Ovary (tissue), 9 donors: Measurements from ENCODE around the gene AQP9. TPM values are rescaled to one million over a fixed set of nuclear protein-coding genes. Genes with fewer than 3 reads are reported as not detected.
"Not testable (repeated sequence)": the region's sequence is repeated elsewhere in the genome, so short reads cannot be mapped to it uniquely, and the experiment has no call there.

ENCODE experiments used
- DNase-seq, 5 donors: peaks; one replicate each; pipeline ENCODE4 v3.0.0-alpha.2; 2019 to 2020
- H3K27ac ChIP-seq, 2 donors: fragments of 200-600 bp; one replicate each; pipeline versions ENCODE4 v1.5.1 to v1.8.0; 2019 to 2022
- H3K27me3 ChIP-seq: fragments of 200-600 bp; one replicate; pipeline ENCODE4 v1.8.0; 2022
- H3K36me3 ChIP-seq: fragments of 200-600 bp; sonication (generic); one replicate; pipeline ENCODE4 v1.5.1; 2019
- H3K4me1 ChIP-seq: one replicate; pipeline ENCODE4 v1.8.1; 2013; ENCODE audit warnings: mild to moderate bottlenecking, moderate library complexity; ENCODE audit not compliant: insufficient read depth
- H3K4me3 ChIP-seq: fragments of 200-600 bp; sonication (generic); one replicate; pipeline ENCODE4 v1.5.1; 2017
- H3K9me3 ChIP-seq, 2 donors: fragments of 200-600 bp in 1 of 2; sonication (generic) in 1 of 2; one replicate each; pipeline versions ENCODE4 v1.5.1 to v1.8.1; 2013 to 2019; ENCODE audit warnings: mild to moderate bottlenecking in 1 of 2, moderate library complexity in 1 of 2
- CTCF ChIP-seq, 3 donors: fragments of 450-650 bp in 2 of 3; fragments of 200-600 bp in 1 of 3; IDR thresholded peaks; one replicate each; pipeline versions ENCODE4 v1.5.1 to v1.8.0; 2016 to 2022; ENCODE audit warnings: antibody characterized with exemption in 3 of 3, mild to moderate bottlenecking in 1 of 3
- EP300 ChIP-seq: sonication (generic); formaldehyde crosslinking; IDR thresholded peaks from one replicate; pipeline ENCODE4 v1.6.1; 2017; ENCODE audit warnings: antibody characterized with exemption
- POLR2A ChIP-seq: fragments of 450-650 bp; IDR thresholded peaks from one replicate; pipeline ENCODE4 v1.6.1; 2017; ENCODE audit warnings: antibody characterized with exemption, mild to moderate bottlenecking, moderate library complexity
- WGBS, 3 donors: extraction: QIAGEN DNeasy Blood & Tissue Kit in 1 of 3; methylation state at CpG; one replicate each; pipeline versions ENCODE4 v1.1.5 to v1.1.7; 2013 to 2017; 5-methylcytosine and 5-hydroxymethylcytosine counted together
- intact Hi-C, 4 donors: fragments of 100-400 bp; cut with DNase I; formaldehyde crosslinking; loops; one replicate each; pipeline versions ENCODE4 v1.11.0 to v1.15.1; 2022 to 2023
- polyA plus RNA-seq, 2 donors: library from polyadenylated mRNA; stranded (reverse); fragments of 200-250 nt in 1 of 2; fragments of 350-450 nt in 1 of 2; fragmentation: Illumina TruSeq in 1 of 2; extraction: RNeasy Lipid Tissue Mini Kit (QIAGEN cat#74804) in 1 of 2; gene quantifications; one replicate each; pipeline ENCODE4 v1.2.3, GENCODE V29; 2013 to 2014
- total RNA-seq, 7 donors: library from RNA; depleted of rRNA in 2 of 7; stranded (reverse); fragments of >200 nt in 2 of 7; fragmentation: NEBNext Ultra II Directional in 3 of 7; extraction: Animal tissue kit (Norgen Biotek cat#: 25700) in 3 of 7; gene quantifications; one replicate each; pipeline versions ENCODE4 v1.1.0 to v1.2.4, GENCODE V29; 2016 to 2023
- donor health status: DM: no; HTN: no; CAD: no; lungs with moderate emphysema.
- donor health status: DM: no; HTN: no; CAD: no.
- donor health status: Bipolar disorder and iron deficiency.
- donor health status: DM: yes; HTN: yes; CAD: no.
- donor health status: DM: no; HTN: no; CAD: no.
- donor health status: DM: yes; HTN: yes; CAD: no.

Gene AQP9
- total and polyA plus RNA-seq, 9 donors: 0.23 to 29.9 (median 1.4) TPM

- 75 to 87% (median 80%) methylated on average over 2 of the region's 2 CpGs for WGBS, 3 donors
- no peaks in the 10 kb centered on the region for H3K27me3 ChIP-seq
- no peaks in the 10 kb centered on the region for H3K4me1 ChIP-seq
- H3K27ac ChIP-seq: no peak overlapping the region
- no peak for TF ChIP-seq EP300
- no peak overlapping the region for H3K4me3 ChIP-seq
- no peaks in the 10 kb centered on the region for H3K9me3 ChIP-seq
- intact Hi-C loops: no loop called here
- no peak for DNase-seq
- no peaks in the 10 kb centered on the region for H3K36me3 ChIP-seq
Measured at GRCh38 chr15:58108117-58108516, 30.1 kb upstream of the AQP9 start.

- H3K36me3 ChIP-seq: no peaks in the 10 kb centered on the region
- 84 to 92% (median 86%) methylated on average over 3 of the region's 3 CpGs for WGBS, 3 donors
- no peaks in the 10 kb centered on the region for H3K27me3 ChIP-seq
- TF ChIP-seq CTCF (IDR thresholded peaks at IDR 0.05): no peak
- no peak for TF ChIP-seq EP300
- TF ChIP-seq POLR2A: no peak
- no peaks in the 10 kb centered on the region for H3K4me1 ChIP-seq
- intact Hi-C loops: no loop called here
- no peak overlapping the region for H3K4me3 ChIP-seq
- DNase-seq: no peak
- H3K9me3 ChIP-seq: no peaks in the 10 kb centered on the region
- no peak overlapping the region for H3K27ac ChIP-seq
Measured at GRCh38 chr15:58109419-58109818, 28.8 kb upstream of the AQP9 start.

GRCh38 chr15:58110999-58111717 is 27.0 kb upstream of the AQP9 start:
- no peaks in the 10 kb centered on the region for H3K4me1 ChIP-seq
- H3K36me3 ChIP-seq: no peaks in the 10 kb centered on the region
- intact Hi-C loops: loop anchor here in 1 of 4 donors (10.0 kb wide), 1 partner anchor 74 kb away; no protein-coding TSS in a partner anchor
- no peaks in the 10 kb centered on the region for H3K27me3 ChIP-seq
- DNase-seq: no peak
- H3K9me3 ChIP-seq: no peaks in the 10 kb centered on the region
- 16 to 26% (median 17%) methylated on average over 6 of the region's 6 CpGs for WGBS, 3 donors
- no peak overlapping the region for H3K4me3 ChIP-seq
- H3K27ac ChIP-seq: no peak overlapping the region
- TF ChIP-seq EP300 (no peak), CTCF (IDR thresholded peaks at IDR 0.05) (no peak), POLR2A (no peak)

- H3K9me3 ChIP-seq: no peaks in the 10 kb centered on the region
- no peaks in the 10 kb centered on the region for H3K27me3 ChIP-seq
- H3K4me3 ChIP-seq: no peak overlapping the region
- DNase-seq: no peak
- H3K4me1 ChIP-seq: no peaks in the 10 kb centered on the region
- no peaks in the 10 kb centered on the region for H3K36me3 ChIP-seq
- intact Hi-C loops: loop anchor here in 1 of 4 donors (10.0 kb wide), 1 partner anchor 73 kb away; no protein-coding TSS in a partner anchor
- WGBS, 3 donors: 80 to 88% (median 87%) methylated on average over 5 of the region's 5 CpGs
- TF ChIP-seq CTCF (IDR thresholded peaks at IDR 0.05) (no peak), EP300 (no peak), POLR2A (no peak)
- no peak overlapping the region for H3K27ac ChIP-seq
Measured at GRCh38 chr15:58111718-58112104, 26.5 kb upstream of the AQP9 start.

- H3K9me3 ChIP-seq, H3K4me1 ChIP-seq, H3K27ac ChIP-seq, DNase-seq, H3K4me3 ChIP-seq, H3K36me3 ChIP-seq, H3K27me3 ChIP-seq: not testable (repeated sequence)
- 35 to 43% (median 43%) methylated on average over 5 of the region's 5 CpGs for WGBS, 3 donors
- intact Hi-C loops: loop anchor here in 1 of 4 donors (10.0 kb wide), 1 partner anchor 71 kb away; no protein-coding TSS in a partner anchor
Measured at GRCh38 chr15:58113358-58113757, 24.8 kb upstream of the AQP9 start.
